DMS 273 (cell line): ENCODE data around the gene SCAF8.
"Not testable (repeated sequence)": the region's sequence is repeated elsewhere in the genome, so short reads cannot be mapped to it uniquely, and the experiment has no call there.

ENCODE experiments used
- DNase-seq: peaks from one replicate; lab custom pipeline; 2025; ENCODE audit not compliant: unreplicated experiment; lab: John Stamatoyannopoulos, UW

SCAF8 gene

DNA sequence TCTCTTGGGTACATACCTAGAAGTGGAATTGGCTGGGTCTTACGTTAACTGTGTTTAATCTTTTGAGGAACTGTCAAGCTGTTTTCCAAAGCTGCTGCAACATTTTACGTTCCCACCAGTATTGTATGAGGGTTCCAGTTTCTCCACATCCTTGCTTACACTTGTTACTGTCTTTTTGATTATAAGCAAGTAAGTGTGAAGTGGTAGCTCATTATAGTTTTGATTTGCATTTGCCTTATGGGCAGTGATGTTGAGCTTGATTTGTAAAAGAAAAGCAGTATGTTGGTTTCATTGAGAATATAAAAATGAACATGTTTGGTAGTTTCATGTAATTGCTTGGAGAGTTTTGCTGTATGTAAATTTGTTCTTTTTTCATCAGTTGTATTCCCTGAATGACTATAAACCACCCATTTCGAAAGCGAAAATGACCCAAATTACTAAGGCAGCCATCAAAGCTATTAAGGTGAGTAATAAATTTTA, 40.4 kb downstream of the SCAF8 start:
- no peak for DNase-seq

DNA sequence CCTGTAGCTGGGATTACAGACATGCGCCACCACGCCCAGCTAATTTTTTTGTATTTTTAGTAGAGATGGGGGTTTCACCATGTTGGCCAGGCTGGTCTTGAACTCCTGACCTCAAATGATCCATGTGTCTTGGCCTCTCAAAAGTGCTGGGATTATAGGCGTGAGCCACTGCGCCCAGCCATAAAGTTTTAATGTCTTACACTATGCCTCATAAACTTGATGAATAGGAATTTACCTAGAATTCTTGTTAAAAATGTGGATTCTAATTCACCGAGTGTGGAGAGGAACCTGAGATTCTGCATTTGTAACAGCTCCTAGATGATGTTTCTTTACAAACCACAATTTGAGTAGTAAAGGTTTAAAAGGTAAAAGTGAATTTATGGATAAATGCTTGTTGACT, 45.9 kb downstream of the SCAF8 start:
- DNase-seq: not testable (repeated sequence)

DNA sequence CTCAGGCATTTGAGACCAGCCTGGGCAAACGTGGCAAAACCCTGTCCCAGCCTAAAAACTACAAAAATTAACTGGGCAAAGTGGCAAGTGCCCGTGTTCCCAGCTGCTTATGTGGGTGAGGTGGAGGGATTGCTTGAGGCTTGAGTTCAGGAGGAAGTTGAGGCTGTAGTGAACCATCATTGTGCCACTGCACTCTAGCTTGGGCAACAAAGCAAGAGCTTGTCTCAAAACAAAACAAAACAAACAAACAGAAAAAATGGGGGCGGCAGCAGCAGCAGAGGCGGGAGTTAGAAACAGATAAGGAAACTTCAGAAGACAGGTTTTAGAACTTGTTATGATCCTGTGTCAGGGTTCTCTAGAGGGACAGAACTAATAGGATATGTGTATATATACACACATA, 49.0 kb downstream of the SCAF8 start:
- DNase-seq: no peak

- DNase-seq: no peak
Measured at GRCh38 chr6:154783229-154783628, 50.0 kb downstream of the SCAF8 start.

DNA sequence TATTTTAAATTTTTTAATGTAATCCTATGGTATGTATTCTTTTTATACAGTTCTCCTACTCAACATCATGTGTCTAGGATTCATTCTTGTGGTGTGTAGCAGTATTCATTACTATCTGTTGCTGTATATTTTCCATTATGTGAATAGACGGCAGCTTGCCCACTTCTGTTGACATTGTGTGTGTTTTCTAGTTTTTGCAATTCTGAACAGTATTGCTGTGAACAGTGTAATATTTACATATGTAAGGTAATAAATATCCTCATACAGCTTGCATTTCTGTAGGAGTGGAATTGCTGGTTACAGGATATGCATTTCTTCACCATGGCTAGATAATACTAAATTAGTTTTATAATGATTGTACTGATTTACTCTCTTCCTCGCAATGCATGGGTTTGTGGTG, 51.9 kb downstream of the SCAF8 start:
- DNase-seq: no peak

- no peak for DNase-seq
Measured at GRCh38 chr6:154786144-154786868, 53.1 kb downstream of the SCAF8 start.

DNA sequence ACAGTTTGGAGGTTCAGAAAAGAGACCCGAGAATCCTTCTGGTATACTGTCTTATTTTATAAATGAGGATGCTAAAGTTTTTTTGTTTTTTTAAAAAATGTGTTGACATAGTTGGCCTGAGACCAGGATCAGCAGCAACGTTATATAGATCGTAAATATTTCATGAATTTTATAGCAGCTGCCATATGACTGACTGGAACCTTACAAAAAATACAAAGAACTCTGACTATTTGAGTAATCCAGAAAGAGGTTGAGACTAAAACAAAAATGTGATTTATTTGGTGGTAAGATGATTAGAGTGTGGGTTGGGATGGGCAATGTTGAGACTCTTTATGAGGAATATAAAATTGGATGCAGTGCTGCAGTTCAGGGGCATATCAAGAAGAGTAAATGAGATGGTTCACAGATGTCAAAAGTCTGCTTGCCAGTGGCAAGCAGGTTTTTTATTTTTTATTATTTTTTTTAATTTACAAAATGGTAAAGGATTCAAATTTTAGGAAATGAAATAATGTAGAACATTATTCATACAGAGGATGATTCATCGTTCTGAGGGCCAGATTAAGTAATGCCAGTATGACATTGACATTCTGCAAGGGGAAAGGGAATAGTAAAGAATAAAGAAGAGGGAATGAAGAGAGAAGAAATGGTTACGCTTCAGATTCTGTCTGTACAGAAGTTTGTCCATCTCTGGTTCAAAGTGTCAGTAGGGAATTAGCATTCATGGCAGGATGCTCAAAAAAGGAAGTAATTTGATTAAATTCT, 58.5 kb downstream of the SCAF8 start:
- no peak for DNase-seq

DNA sequence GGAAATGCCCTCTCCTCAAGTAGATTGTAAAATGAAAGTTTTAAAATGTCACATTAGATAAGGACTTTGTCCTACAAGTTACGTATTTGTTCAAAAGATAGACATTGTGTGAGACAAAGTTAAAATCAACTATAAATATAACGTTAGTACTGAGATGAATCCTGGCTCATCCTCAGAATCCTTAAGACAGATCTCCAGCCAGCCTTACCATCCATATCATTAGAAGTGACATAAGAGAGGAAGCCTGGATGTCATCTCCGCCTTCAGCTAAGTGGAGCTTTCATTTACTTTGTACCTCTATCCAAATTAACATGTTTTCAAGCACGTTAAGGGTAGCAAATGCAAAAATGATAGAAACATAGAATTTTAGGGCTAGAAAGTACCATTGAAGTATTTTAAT, 59.1 kb downstream of the SCAF8 start:
- DNase-seq: no peak

GRCh38 chr6:154792761-154793160, 59.5 kb downstream of the SCAF8 start:
- DNase-seq: no peak

GRCh38 chr6:154796484-154796883, 63.3 kb downstream of the SCAF8 start:
- DNase-seq: no peak

- no peak for DNase-seq
Measured at GRCh38 chr6:154797857-154798256, 64.6 kb downstream of the SCAF8 start.

- DNase-seq: no peak
Measured at GRCh38 chr6:154800338-154800737, 67.1 kb downstream of the SCAF8 start.

- peak; percentile 58 for DNase-seq
Measured at GRCh38 chr6:154805288-154805911, 72.2 kb downstream of the SCAF8 start.

DNA sequence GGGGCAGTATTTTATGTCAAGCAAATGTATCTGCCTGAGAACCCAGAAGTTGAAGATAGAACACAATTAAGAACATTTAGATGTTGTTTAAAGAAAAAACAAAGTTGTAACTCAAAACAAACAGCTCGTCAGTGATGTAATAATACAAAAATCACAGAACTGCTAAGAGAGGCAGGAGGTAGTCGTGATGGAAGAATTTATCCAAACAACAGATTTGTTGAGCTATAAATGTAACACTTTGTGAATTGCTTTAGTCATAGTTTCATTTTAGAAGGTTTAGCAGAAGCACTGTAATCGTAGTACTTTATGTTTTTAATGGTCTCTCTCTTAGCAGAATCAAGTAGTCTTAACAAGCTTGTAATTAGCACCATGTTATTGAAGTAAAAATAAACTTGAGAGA, 73.6 kb downstream of the SCAF8 start:
- no peak for DNase-seq

DNA sequence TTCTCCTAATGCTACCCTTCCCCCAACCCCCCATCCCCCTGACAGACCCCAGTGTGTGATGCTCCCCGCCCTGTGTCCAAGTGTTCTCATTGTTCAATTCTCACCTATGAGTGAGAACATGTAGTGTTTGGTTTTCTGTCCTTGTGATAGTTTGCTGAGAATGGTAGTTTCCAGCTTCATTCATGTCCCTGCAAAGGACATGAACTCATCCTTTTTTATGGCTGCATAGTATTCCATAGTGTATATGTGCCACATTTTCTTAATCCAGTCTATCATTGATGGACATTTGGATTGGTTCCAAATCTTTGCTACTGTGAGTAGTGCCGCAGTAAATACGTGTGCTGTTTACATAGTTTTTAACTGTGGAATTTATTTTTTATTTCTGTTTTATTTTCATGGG, 78.4 kb downstream of the SCAF8 start:
- not testable (repeated sequence) for DNase-seq

DNA sequence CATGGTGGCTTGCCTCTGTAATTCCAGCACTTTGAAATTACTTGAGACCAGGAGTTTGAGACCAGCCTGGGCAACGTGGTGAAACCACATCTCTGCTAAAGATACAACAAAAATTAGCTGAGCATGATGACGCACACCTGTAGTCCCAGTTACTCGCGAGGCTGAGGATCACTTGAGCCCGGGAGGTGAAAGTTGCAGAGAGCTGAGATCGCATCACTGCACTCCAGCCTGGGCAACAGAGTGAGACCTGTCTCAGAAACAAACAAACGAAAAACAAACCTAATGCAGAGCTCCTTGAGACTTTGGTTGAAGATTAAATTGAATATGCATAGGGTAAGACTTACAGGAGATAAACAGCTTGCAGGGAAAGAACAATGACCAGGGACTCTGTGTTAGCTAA, 80.8 kb downstream of the SCAF8 start:
- no peak for DNase-seq

- no peak for DNase-seq
Measured at GRCh38 chr6:154815938-154816820, 83.0 kb downstream of the SCAF8 start.

DNA sequence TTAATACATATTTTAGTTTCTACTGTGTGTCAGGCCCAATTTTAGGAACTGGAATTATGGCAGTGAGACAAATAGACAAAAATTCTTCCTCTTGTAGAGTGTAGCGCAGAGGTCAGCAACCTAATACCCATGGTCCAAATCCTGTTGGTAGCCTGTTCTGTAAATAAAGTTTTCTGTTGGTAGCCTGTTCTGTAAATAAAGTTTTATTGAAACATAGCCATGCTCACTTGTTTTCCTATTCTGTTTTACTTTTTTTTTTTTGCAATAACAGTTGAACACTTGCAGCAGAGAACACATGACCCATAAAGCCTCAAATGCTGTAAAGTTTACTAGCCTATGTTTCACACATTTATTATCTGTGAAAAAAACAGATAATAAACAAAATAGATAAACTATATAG, 87.9 kb downstream of the SCAF8 start:
- DNase-seq: no peak

DNA sequence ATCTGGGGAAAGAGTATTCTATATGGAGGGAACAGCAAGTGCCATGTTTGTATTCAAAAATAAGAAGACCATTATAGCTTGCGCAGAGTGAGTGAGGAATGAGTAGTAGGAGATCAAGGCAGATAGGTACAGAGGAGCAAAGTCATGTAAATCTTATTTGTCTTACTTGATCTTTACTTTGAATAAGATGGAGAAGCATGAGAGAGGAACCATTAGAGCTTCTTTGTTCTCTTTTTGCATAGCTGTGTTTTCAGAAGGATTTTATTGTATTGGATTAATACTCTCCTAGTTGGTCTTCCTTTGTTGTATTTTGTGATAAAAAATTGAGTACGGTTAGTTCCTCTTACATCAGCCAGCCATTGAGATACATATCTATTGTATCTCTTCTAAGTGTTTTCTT, 88.4 kb downstream of the SCAF8 start:
- no peak for DNase-seq

GRCh38 chr6:154822947-154823558, 89.8 kb downstream of the SCAF8 start:
- no peak for DNase-seq

- no peak for DNase-seq
Measured at GRCh38 chr6:154824076-154824475, 90.9 kb downstream of the SCAF8 start.
